Cerebellar nuclear complex (tissue), 1 donor: ENCODE results near the gene MS4A5.

Source experiments
- DNase-seq, 2 experiments: peaks; one replicate each; lab custom pipeline; 2025; lab: John Stamatoyannopoulos, UW

The MS4A5 gene

DNA sequence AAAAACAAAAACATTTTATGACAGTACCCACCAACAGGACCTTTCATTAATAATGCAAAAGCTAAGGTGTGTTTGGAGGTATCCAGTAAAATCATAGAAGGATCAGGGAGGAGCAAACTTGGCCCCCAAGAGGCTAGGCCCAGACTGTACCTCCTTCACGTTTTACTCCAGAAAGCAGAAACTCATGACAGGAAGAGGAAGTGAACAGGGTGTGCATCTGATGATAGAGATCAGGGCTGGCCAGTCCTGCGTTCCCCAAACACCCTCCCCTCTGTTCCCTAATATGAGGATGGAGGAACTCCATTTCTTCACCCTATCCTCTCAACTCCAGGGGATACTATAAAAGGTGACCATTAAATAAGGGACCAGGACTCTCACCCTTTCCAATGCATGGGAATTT is 53.0 kb downstream of the MS4A5 start:
- DNase-seq, result no peak

DNA sequence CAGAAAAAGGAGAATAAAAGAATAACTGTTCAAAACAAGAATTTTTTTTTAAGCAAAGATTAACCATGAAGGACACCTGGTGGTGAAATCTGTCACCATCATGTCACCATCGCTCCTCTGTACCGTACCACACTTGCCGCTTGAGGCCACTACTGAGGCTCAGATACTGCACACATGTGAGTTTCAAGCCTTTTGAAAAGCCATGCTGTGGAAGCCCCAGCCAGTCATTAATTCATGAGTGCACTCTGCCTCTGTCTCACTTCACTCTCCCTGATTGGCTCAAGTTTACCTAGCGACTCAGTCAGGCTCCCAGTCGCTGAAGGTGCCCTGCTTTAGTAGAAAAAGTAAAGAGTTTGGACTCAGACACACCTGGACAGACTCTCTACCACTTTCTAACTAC is 56.6 kb downstream of the MS4A5 start:
- no peak for DNase-seq

DNA sequence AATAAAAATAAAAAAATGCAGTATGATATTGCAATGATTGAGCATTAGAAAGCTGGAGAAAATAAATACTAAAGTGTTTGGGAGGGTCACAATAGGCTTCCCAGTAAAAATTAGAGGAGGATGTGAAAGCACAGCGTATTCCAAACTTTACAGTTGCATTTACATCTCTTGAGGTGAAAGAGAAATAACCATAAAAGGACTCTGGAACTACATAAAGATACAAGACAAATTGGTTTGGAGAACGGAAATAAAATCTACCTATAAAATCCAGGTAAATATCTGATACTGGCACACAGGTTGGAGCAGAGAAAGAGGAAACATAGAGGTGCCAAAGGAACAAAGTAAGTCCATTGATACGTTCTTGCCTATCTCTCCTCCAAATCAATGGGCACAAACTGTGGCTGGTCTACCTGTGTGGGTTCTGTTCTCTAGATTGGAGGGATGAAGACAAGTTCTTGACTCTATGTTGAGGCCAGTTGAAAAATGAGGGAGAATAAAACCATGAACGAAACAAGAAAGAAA is 63.2 kb downstream of the MS4A5 start, which contains the start of gene MS4A12:
TSS of gene MS4A12 (plus strand) at position 291 of the 522 bp plus-strand sequence. CDS start 4,541 bp downstream, outside the sequence.
- no peak for DNase-seq

DNA sequence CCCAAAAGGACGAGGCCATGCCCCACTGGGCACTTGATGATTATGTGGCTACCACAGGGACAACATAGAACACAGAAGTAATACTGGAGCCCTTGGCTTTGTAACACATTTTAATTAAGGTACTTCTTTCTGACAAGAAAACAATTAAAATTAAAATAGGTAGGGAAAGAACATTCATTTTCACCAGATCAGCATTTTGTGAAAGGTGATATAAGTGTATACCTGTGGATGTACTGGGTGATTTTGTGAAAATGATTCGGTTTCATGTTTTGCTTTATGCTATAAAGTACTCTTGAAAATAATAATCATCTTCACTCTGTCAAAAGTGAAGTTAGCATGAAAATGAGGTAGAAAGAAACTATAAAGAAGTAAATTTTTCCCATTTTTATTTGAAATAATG is 64.1 kb downstream of the MS4A5 start:
- DNase-seq, result no peak
